Sigmoid colon (tissue), 7 donors: ENCODE measurements around the gene RNF217. TPM values are rescaled to one million over a fixed set of nuclear protein-coding genes. Genes with fewer than 3 reads are reported as not detected.
A peak's percentile ranks its signal among the peaks of the same experiment; 100 is the strongest.

Source experiments
- DNase-seq: peaks from one replicate; pipeline ENCODE4 v3.0.0-alpha.2; 2019
- H3K27ac ChIP-seq, 4 donors: fragments of 200-600 bp; sonication (generic); one replicate each; pipeline ENCODE4 v1.5.1; 2016 to 2019; ENCODE audit warnings: mild to moderate bottlenecking in 1 of 4
- H3K27me3 ChIP-seq, 3 donors: fragments of 200-600 bp; sonication (generic); one replicate each; pipeline ENCODE4 v1.5.1; 2019; ENCODE audit warnings: mild to moderate bottlenecking in 1 of 3
- H3K36me3 ChIP-seq, 4 donors: fragments of 200-600 bp; sonication (generic); one replicate each; pipeline ENCODE4 v1.5.1; 2016 to 2019
- H3K4me1 ChIP-seq, 4 donors: fragments of 200-600 bp; sonication (generic); one replicate each; pipeline ENCODE4 v1.5.1; 2017 to 2019
- H3K4me3 ChIP-seq, 4 donors: fragments of 200-600 bp; sonication (generic); one replicate each; pipeline ENCODE4 v1.5.1; 2017 to 2019; ENCODE audit warnings: mild to moderate bottlenecking in 2 of 4, moderate library complexity in 1 of 4
- H3K9me3 ChIP-seq, 4 donors: fragments of 200-600 bp in 3 of 4; sonication (generic) in 3 of 4; one replicate each; pipeline versions ENCODE4 v1.5.1 to v1.6.1; 2013 to 2019
- EP300 ChIP-seq, 4 donors: sonication (generic); formaldehyde crosslinking; IDR thresholded peaks; one replicate each; pipeline ENCODE4 v1.6.1; 2017; ENCODE audit warnings: antibody characterized with exemption in 4 of 4
- POLR2A ChIP-seq, 2 donors: fragments of 450-650 bp; IDR thresholded peaks; one replicate each; pipeline ENCODE4 v1.6.1; 2016; ENCODE audit warnings: antibody characterized with exemption in 2 of 2, mild to moderate bottlenecking in 2 of 2, moderate library complexity in 2 of 2
- POLR2AphosphoS5 ChIP-seq, 4 donors: sonication (generic); formaldehyde crosslinking; IDR thresholded peaks; one replicate each; pipeline ENCODE4 v1.6.1; 2017; ENCODE audit warnings: antibody characterized with exemption in 4 of 4
- WGBS, 2 donors: extraction: QIAGEN DNeasy Blood & Tissue Kit; methylation state at CpG; one replicate each; pipeline ENCODE4 v1.1.7; 2013; 5-methylcytosine and 5-hydroxymethylcytosine counted together
- intact Hi-C: fragments of 100-400 bp; cut with DNase I; formaldehyde crosslinking; loops from one replicate; pipeline ENCODE4 v1.15.1; 2023
- polyA plus RNA-seq, 3 donors: library from polyadenylated mRNA; stranded (reverse); fragments of 200-250 nt; gene quantifications; one replicate each; pipeline ENCODE4 v1.2.3, GENCODE V29; 2013
- total RNA-seq, 4 donors: library from RNA; depleted of rRNA; stranded (reverse); fragments of >200 nt; gene quantifications; one replicate each; pipeline ENCODE4 v1.1.0, GENCODE V29; 2016
- TF ChIP-seq, protein P1 (sequence below), 4 experiments: fragments of 450-650 bp in 3 of 4; fragments of 200-600 bp in 1 of 4; IDR thresholded peaks; one replicate each; pipeline ENCODE4 v1.5.1; 2016 to 2019; ENCODE audit warnings: antibody characterized with exemption in 4 of 4, mild to moderate bottlenecking in 3 of 4, moderate library complexity in 2 of 4
- donor health status: healthy with polysubstance abuse.
- donor health status: Bipolar disorder and iron deficiency.
- donor health status: healthy.

RNF217 gene
- total and polyA plus RNA-seq, 7 donors = 1.8 to 55.9 (median 35.7) TPM

DNA sequence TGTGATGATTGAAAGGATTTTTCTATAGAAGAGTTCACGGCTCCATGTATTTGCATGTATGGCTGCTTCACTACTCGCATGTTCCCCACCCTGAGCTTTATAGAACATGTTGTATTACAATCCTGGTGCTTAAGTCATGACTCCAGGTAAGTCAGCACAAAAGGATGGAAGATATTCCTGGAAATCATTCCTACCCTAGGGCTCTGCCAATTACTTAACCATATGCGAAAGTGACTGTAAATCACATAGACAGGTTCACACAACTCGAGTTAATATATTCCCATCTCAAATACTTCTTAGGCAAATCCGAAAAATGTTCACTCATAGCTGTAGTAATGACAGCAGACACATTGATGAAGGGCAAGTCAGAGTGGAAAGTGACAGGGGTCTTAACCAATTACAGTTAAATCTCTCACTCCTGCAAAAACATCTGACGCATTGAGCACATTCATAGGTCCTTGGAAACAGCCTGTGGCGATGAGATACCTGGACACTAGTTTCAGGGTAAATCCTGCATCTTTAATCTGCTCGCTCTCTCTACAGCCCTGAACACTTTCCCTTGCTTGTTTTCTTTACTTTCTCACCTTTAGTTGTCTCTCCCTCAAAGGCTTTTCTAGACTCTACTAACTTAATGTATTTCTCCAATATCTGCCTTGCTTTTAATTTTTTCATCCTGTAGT is 35.1 kb downstream of the RNF217 start:
- Histone ChIP-seq H3K27me3 (no peaks in the 10 kb centered on the region), H3K4me3 (no peak overlapping the region), H3K27ac (no peak overlapping the region), H3K9me3 (no peaks in the 10 kb centered on the region), H3K4me1 (peaks cover 0 to 62% (median 50%) of the 10 kb centered on the region in 4 donors), H3K36me3 (peaks cover 0 to 3% (median 0%) of the 10 kb centered on the region in 4 donors)
- TF ChIP-seq, protein P1, sequence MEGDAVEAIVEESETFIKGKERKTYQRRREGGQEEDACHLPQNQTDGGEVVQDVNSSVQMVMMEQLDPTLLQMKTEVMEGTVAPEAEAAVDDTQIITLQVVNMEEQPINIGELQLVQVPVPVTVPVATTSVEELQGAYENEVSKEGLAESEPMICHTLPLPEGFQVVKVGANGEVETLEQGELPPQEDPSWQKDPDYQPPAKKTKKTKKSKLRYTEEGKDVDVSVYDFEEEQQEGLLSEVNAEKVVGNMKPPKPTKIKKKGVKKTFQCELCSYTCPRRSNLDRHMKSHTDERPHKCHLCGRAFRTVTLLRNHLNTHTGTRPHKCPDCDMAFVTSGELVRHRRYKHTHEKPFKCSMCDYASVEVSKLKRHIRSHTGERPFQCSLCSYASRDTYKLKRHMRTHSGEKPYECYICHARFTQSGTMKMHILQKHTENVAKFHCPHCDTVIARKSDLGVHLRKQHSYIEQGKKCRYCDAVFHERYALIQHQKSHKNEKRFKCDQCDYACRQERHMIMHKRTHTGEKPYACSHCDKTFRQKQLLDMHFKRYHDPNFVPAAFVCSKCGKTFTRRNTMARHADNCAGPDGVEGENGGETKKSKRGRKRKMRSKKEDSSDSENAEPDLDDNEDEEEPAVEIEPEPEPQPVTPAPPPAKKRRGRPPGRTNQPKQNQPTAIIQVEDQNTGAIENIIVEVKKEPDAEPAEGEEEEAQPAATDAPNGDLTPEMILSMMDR (IDR thresholded peaks at IDR 0.05) = no peak
- TF ChIP-seq POLR2AphosphoS5 (IDR thresholded peaks at IDR 0.05) (no peak), POLR2A (IDR thresholded peaks at IDR 0.05) (no peak), EP300 (IDR thresholded peaks at IDR 0.05) (no peak)
- WGBS, 2 donors = 78 to 89% methylated on average over 8 of the region's 8 CpGs
- no peak for DNase-seq
- intact Hi-C loops = no loop called here

DNA sequence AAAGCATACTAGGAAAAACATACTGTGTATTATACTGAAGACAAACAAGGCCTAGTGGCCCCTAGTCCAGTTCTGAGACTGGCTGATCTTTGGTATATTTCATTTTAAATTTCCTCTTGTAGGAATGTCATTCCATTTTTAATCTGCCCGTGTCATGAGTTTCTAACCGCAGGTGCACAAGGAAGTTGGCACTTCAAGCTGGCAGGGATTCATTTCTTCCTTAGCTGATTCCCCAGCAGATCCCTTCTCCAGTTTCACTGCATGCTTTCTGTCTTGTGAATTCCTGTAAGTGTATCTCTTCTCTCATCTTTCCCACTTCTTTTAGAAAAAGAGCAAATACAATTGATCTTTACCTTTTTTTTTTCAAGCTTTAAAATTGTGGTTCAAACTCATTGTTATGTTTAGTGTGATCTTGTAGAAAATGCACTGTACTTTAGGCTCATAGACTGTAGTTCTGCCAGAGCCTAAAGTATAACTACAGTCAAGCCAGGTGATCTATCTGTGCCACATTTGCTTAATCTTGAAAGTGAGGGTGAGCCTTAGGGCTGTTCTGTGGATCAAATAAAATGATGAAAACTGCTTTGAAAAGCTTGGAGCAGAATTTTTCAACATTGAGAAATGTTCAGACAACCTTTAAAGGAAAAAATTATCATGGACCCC is 37.0 kb downstream of the RNF217 start:
- WGBS, 2 donors = 9 to 46% methylated on average over 2 of the region's 2 CpGs
- no peaks in the 10 kb centered on the region for H3K9me3 ChIP-seq
- intact Hi-C loops = no loop called here
- H3K4me3 ChIP-seq = no peak overlapping the region
- H3K27ac ChIP-seq = peak overlapping the region in 1 of 4 donors; percentile 42
- TF ChIP-seq, protein P1 (IDR thresholded peaks at IDR 0.05) = no peak
- TF ChIP-seq EP300 (IDR thresholded peaks at IDR 0.05) (no peak), POLR2AphosphoS5 (IDR thresholded peaks at IDR 0.05) (no peak), POLR2A (IDR thresholded peaks at IDR 0.05) (no peak)
- DNase-seq = no peak
- no peaks in the 10 kb centered on the region for H3K27me3 ChIP-seq
- H3K4me1 ChIP-seq = peaks cover 0 to 62% (median 44%) of the 10 kb centered on the region in 4 donors
- peaks cover 0 to 3% (median 0%) of the 10 kb centered on the region in 4 donors for H3K36me3 ChIP-seq

DNA sequence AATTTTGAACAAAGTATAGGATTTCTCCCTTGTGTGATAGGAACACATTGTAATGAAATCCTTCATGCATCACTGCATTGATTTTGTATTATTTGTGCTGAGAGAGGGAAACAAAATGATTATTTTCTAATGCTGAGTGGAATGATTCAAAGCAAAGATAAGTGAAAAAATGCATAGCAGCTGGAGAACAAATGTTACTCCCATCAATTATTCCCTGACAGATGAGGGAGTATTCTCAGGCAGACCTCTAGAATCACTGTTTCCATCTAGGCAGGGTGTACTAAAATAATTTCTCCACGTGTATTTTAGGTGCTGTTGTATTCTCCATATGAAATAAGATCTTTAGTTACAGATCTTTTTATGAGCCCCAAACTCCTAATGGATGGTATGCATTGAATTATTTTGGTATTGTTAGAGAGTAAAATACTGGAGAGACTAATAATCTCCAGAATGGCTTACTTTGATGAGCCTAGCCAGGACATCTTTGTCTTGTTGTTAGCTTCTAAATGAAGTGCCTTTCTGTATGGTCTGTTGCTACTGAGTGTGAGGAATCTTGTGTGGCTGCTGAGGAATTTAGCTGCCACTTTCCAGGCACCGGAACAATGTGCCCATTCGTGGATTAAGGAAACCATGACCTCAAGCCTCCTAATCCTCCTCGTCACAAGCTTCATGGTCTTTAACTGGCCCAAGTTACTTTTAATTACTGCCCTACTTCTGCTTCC is 39.6 kb downstream of the RNF217 start:
- peak overlapping the region in 3 of 4 donors; percentile 12 to 63 (median 50) for H3K27ac ChIP-seq
- peak in 1 of 4 donors; percentile 25 for TF ChIP-seq POLR2AphosphoS5 (IDR thresholded peaks at IDR 0.05)
- no peak for TF ChIP-seq EP300 (IDR thresholded peaks at IDR 0.05)
- TF ChIP-seq, protein P1 (IDR thresholded peaks at IDR 0.05) = no peak
- 67% methylated on average over 4 of the region's 4 CpGs for WGBS, 2 donors

DNA sequence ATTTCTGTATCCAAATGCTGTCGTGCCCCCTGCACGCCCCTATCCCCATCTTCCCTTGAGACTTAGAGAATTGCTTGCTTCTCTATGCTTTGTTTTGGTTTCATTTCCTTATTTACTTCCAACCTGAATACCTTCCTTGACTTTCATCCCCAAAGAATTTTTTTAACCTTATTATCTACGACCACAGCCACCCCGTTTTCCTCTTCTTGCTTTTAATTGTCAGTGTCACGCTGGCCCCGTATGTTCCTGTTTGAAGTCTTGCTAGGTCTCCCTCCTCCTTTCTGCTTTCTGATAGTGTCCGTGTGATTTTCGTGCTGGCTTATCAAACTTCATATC is 40.1 kb downstream of the RNF217 start:
- 81 to 84% methylated on average over 8 of the region's 8 CpGs for WGBS, 2 donors
- peaks cover 0 to 45% (median 30%) of the 10 kb centered on the region in 4 donors for H3K4me1 ChIP-seq

More for the DNA sequence above, 39.6 kb downstream of the RNF217 start:
- intact Hi-C loops = no loop called here
- Histone ChIP-seq H3K36me3 (peaks cover 0 to 3% (median 0%) of the 10 kb centered on the region in 4 donors), H3K4me3 (peak overlapping the region in 2 of 4 donors; percentile 7), H3K9me3 (no peaks in the 10 kb centered on the region), H3K27me3 (no peaks in the 10 kb centered on the region), H3K4me1 (peaks cover 0 to 45% (median 30%) of the 10 kb centered on the region in 4 donors)
- DNase-seq = no peak

More for the DNA sequence above, 40.1 kb downstream of the RNF217 start:
- no peak for DNase-seq
- H3K36me3 ChIP-seq = peaks cover 0 to 2% (median 0%) of the 10 kb centered on the region in 4 donors
- no peaks in the 10 kb centered on the region for H3K27me3 ChIP-seq
- intact Hi-C loops = no loop called here
- no peak for TF ChIP-seq POLR2AphosphoS5 (IDR thresholded peaks at IDR 0.05)
- TF ChIP-seq POLR2A (IDR thresholded peaks at IDR 0.05) = no peak
- no peak for TF ChIP-seq EP300 (IDR thresholded peaks at IDR 0.05)
- TF ChIP-seq, protein P1 (IDR thresholded peaks at IDR 0.05) = no peak
- H3K9me3 ChIP-seq = no peaks in the 10 kb centered on the region
- H3K27ac ChIP-seq = peak overlapping the region in 3 of 4 donors; percentile 12 to 63 (median 50)
- H3K4me3 ChIP-seq = peak overlapping the region in 2 of 4 donors; percentile 7
